CD4-positive, alpha-beta T cell (primary cell): Measurements from ENCODE around the gene N4BP2L1. TPM values are rescaled to one million over a fixed set of nuclear protein-coding genes. Genes with fewer than 3 reads are reported as not detected.

Source experiments
- ATAC-seq: fragments of 200-7000 bp; cut with Tn5 transposase; one replicate; pipeline ENCODE4 v1.10.0; 2022; ENCODE audit warnings: mild to moderate bottlenecking; ENCODE audit not compliant: poor library complexity
- CTCF ChIA-PET: fragments of 350-600 bp; sonication (Branson Sonifier 250); formaldehyde crosslinking; loops from one replicate; lab custom pipeline; 2021; ENCODE audit warnings: antibody characterized with exemption, inconsistent platforms; lab: Charles Lee
- POLR2A ChIA-PET: fragments of 350-600 bp; sonication (Branson Sonifier 250); formaldehyde crosslinking; loops from one replicate; lab custom pipeline; 2021; ENCODE audit warnings: antibody characterized with exemption, inconsistent platforms; lab: Charles Lee
- DNase-seq, 14 experiments: peaks; one replicate each; pipeline ENCODE4 v3.0.0-alpha.2; 2013 to 2020; ENCODE audit warnings: mixed read lengths in 2 of 14
- H3K27ac ChIP-seq, 2 donors: one replicate each; pipeline versions ENCODE4 v1.5.1 to v1.7.0; 2013; ENCODE audit warnings: low read length in 2 of 2, low read depth in 1 of 2, mild to moderate bottlenecking in 1 of 2
- H3K27me3 ChIP-seq, 2 experiments: 1 replicate in 1 of 2; 2 replicates in 1 of 2; pipeline versions ENCODE4 v1.6.1 to v1.7.0; 2013; ENCODE audit warnings: low read length in 2 of 2, control low read depth in 1 of 2, mild to moderate bottlenecking in 1 of 2, moderate library complexity in 1 of 2; ENCODE audit not compliant: insufficient read depth in 2 of 2, control insufficient read depth in 1 of 2
- H3K36me3 ChIP-seq: one replicate; pipeline ENCODE4 v1.6.1; 2013; ENCODE audit warnings: low read length, control low read depth; ENCODE audit not compliant: insufficient read depth
- H3K4me1 ChIP-seq: one replicate; pipeline ENCODE4 v1.6.1; 2013; ENCODE audit warnings: low read length, control low read depth; ENCODE audit not compliant: insufficient read depth
- H3K4me3 ChIP-seq: one replicate; pipeline ENCODE4 v1.5.1; 2013; ENCODE audit warnings: mild to moderate bottlenecking, low read length, moderate library complexity
- H3K9me3 ChIP-seq, 2 experiments: 1 replicate in 1 of 2; 2 replicates in 1 of 2; pipeline versions ENCODE4 v1.6.1 to v1.7.0; 2013; ENCODE audit warnings: low read length in 2 of 2, mild to moderate bottlenecking in 2 of 2, control low read depth in 1 of 2, moderate library complexity in 1 of 2; ENCODE audit not compliant: control insufficient read depth in 1 of 2, insufficient read depth in 1 of 2
- H3K27ac Mint-ChIP-seq: one replicate; pipeline ENCODE4 v1.8.0; 2020; ENCODE audit warnings: mixed read lengths
- H3K27me3 Mint-ChIP-seq: one replicate; pipeline ENCODE4 v1.8.0; 2021; ENCODE audit warnings: mixed read lengths
- H3K36me3 Mint-ChIP-seq: one replicate; pipeline ENCODE4 v1.8.0; 2021; ENCODE audit warnings: low read depth, mixed read lengths
- H3K4me1 Mint-ChIP-seq: one replicate; pipeline ENCODE4 v1.8.0; 2021; ENCODE audit warnings: low read depth, mixed read lengths
- H3K4me3 Mint-ChIP-seq: one replicate; pipeline ENCODE4 v1.8.0; 2020; ENCODE audit warnings: mild to moderate bottlenecking, mixed read lengths
- H3K9me3 Mint-ChIP-seq: one replicate; pipeline ENCODE4 v1.8.0; 2020; ENCODE audit warnings: mixed read lengths
- intact Hi-C, 2 experiments: fragments of 100-400 bp; cut with DNase I in 1 of 2; cut with micrococcal nuclease in 1 of 2; formaldehyde crosslinking; loops; one replicate each; pipeline versions ENCODE4 v1.15.1 to v1.9.0; 2023 to 2025; cut with DNase I, micrococcal nuclease
- total RNA-seq, 174 experiments: library from RNA in 2 of 174; stranded (reverse) in 2 of 174; gene quantifications; one replicate each; pipeline ENCODE4 v1.2.3 and lab custom pipeline; 2021 to 2026
- TF ChIP-seq, protein P1 (sequence below): fragments of 200-600 bp; IDR thresholded peaks from one replicate; pipeline ENCODE4 v1.8.0; 2022; ENCODE audit warnings: antibody characterized with exemption, mild to moderate bottlenecking

N4BP2L1 gene
- total RNA-seq, 2 experiments from 2014 or later = 47.5 to 50.5 TPM

- no peak overlapping the region for H3K27ac Mint-ChIP-seq
- no peak overlapping the region for H3K4me3 Mint-ChIP-seq
- intact Hi-C loops = no loop called here
- Histone ChIP-seq H3K27ac (no peak overlapping the region), H3K4me3 (no peak overlapping the region), H3K4me1 (no peaks in the 10 kb centered on the region), H3K36me3 (peaks cover 9% of the 10 kb centered on the region), H3K9me3 (peaks cover 21 to 25% of the 10 kb centered on the region in 2 experiments), H3K27me3 (no peaks in the 10 kb centered on the region)
- TF ChIP-seq, protein P1, sequence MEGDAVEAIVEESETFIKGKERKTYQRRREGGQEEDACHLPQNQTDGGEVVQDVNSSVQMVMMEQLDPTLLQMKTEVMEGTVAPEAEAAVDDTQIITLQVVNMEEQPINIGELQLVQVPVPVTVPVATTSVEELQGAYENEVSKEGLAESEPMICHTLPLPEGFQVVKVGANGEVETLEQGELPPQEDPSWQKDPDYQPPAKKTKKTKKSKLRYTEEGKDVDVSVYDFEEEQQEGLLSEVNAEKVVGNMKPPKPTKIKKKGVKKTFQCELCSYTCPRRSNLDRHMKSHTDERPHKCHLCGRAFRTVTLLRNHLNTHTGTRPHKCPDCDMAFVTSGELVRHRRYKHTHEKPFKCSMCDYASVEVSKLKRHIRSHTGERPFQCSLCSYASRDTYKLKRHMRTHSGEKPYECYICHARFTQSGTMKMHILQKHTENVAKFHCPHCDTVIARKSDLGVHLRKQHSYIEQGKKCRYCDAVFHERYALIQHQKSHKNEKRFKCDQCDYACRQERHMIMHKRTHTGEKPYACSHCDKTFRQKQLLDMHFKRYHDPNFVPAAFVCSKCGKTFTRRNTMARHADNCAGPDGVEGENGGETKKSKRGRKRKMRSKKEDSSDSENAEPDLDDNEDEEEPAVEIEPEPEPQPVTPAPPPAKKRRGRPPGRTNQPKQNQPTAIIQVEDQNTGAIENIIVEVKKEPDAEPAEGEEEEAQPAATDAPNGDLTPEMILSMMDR = no peak
- no peak for DNase-seq
- ATAC-seq = no peak
- H3K9me3 Mint-ChIP-seq = peaks cover 24% of the 10 kb centered on the region
- peaks cover 6% of the 10 kb centered on the region for H3K4me1 Mint-ChIP-seq
- H3K27me3 Mint-ChIP-seq = no peaks in the 10 kb centered on the region
- CTCF ChIA-PET = no interaction called here
- H3K36me3 Mint-ChIP-seq = peaks cover 74% of the 10 kb centered on the region
- POLR2A ChIA-PET = no interaction called here
Observed at GRCh38 chr13:32455594-32455903, 27.6 kb upstream of the N4BP2L1 start.

DNA sequence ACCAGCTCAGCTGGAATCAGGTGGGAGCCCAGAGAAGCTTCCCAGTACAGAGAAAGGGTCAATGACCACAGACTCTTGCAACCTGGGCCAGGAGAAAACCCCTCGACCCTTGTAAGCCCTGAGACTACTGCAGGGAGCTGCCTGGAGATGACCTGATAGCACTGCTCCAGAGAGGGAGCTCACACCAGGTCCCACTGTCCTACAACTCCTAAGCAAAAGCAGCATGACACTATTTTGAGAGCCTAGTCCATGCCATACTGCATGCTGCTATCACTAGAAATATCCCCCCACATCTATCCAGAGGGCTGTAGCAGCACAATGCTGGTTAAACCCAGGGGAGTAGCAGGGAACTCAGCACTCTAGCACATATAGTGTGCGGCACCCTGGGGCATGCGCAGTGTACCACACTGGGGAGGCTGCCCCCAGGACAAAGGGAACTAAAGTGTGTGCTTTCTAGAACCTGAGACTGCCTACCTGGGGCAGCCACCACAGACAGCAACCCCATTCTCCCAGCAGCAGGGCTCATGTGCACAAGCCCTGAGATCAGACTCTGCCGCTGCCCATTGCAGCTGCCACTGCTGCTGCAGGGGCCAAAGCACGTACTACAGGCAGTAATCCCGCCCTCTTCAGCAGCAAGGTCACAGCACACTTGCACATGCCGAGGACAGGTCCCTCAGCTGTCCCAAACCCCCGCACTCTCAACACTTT lies 27.1 kb upstream of the N4BP2L1 start:
- peaks cover 24% of the 10 kb centered on the region for H3K9me3 Mint-ChIP-seq
- intact Hi-C loops = no loop called here
- CTCF ChIA-PET = no interaction called here

DNA sequence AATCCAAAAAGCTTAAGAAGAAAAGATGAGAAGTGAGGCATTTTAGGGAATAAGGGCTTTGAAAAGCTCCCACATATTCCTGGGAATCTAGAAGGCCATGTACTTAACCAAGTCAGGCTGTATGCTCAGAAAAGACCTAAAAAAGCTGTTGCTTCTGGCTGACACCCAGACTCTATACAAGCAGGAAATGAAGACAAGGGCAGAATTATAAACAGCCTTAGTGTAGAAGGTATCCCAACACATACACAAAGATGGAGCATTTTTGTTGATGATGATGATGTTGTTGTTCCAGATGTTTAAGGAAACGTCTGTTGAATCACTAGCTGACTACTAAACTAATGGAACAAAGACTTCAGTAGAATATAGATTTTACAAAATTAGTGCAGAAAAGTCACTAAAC lies 26.1 kb upstream of the N4BP2L1 start:
- TF ChIP-seq, protein P1 = no peak
- Histone ChIP-seq H3K27ac (no peak overlapping the region), H3K27me3 (no peaks in the 10 kb centered on the region), H3K9me3 (peaks cover 21 to 25% of the 10 kb centered on the region in 2 experiments), H3K4me1 (no peaks in the 10 kb centered on the region), H3K36me3 (peaks cover 9% of the 10 kb centered on the region), H3K4me3 (no peak overlapping the region)
- Mint-ChIP-seq H3K27me3 (no peaks in the 10 kb centered on the region), H3K9me3 (peaks cover 20% of the 10 kb centered on the region), H3K4me1 (peaks cover 6% of the 10 kb centered on the region), H3K4me3 (no peak overlapping the region), H3K36me3 (peaks cover 63% of the 10 kb centered on the region), H3K27ac (no peak overlapping the region)
- DNase-seq (no peak), ATAC-seq (no peak)
- intact Hi-C loops = no loop called here
- ChIA-PET POLR2A (no interaction called here), CTCF (no interaction called here)

More for the DNA sequence above, 27.1 kb upstream of the N4BP2L1 start:
- Histone ChIP-seq H3K27ac (no peak overlapping the region), H3K36me3 (peaks cover 9% of the 10 kb centered on the region), H3K9me3 (peaks cover 21 to 25% of the 10 kb centered on the region in 2 experiments), H3K27me3 (no peaks in the 10 kb centered on the region), H3K4me1 (no peaks in the 10 kb centered on the region), H3K4me3 (no peak overlapping the region)
- no peak overlapping the region for H3K4me3 Mint-ChIP-seq
- ATAC-seq = no peak
- no peak overlapping the region for H3K27ac Mint-ChIP-seq
- peaks cover 69% of the 10 kb centered on the region for H3K36me3 Mint-ChIP-seq
- no peaks in the 10 kb centered on the region for H3K27me3 Mint-ChIP-seq
- POLR2A ChIA-PET = no interaction called here
- TF ChIP-seq, protein P1 = no peak
- peaks cover 6% of the 10 kb centered on the region for H3K4me1 Mint-ChIP-seq
- DNase-seq = no peak
